Testis (tissue), 2 donors: Measurements from ENCODE around the gene GPR39.

Experiments used
- CTCF ChIP-seq, 3 experiments: fragments of 450-650 bp in 2 of 3; fragments of 200-600 bp in 1 of 3; sonication (generic) in 1 of 3; IDR thresholded peaks; one replicate each; pipeline ENCODE4 v1.5.1; 2016 to 2019; ENCODE audit warnings: antibody characterized with exemption in 3 of 3, mild to moderate bottlenecking in 2 of 3, moderate library complexity in 1 of 3
- POLR2A ChIP-seq: fragments of 450-650 bp; IDR thresholded peaks from one replicate; pipeline ENCODE4 v1.6.1; 2017; ENCODE audit warnings: antibody characterized with exemption, mild to moderate bottlenecking, moderate library complexity

DNA sequence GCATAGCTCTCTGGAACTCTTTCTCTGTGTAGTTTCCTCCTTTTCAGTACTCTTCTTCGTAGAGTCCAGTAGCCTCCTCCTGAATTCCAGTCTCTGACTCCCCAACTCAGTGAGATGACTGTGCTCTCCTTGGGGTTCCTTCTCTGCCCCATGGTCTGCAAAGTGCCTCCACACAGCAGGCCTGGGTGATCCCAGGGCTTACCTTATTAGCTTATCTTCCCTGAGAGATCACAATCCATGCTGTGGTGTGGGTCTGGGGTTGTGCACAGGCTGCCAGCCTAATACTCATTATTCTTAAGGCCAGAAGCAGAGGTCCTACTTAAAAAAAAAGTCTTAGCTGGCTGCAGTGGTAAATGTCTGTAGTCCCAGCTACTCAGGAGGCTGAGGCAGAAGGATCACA lies 4.6 kb upstream of the GPR39 start:
- TF ChIP-seq CTCF (IDR thresholded peaks at IDR 0.05) (no peak), POLR2A (no peak)
